A549 (cell line): ENCODE measurements around the gene KIAA1755.
"Not testable (repeated sequence)": the region's sequence is repeated elsewhere in the genome, so short reads cannot be mapped to it uniquely, and the experiment has no call there.

Source experiments
- KDM5A ChIP-seq: fragments of 200-600 bp; sonication (generic); IDR thresholded peaks from 2 replicates; pipeline ENCODE4 v1.6.1; 2016; ENCODE audit warnings: antibody characterized with exemption, mild to moderate bottlenecking
- TF ChIP-seq, protein P1 (sequence below): IDR thresholded peaks from 2 replicates; pipeline ENCODE4 v1.6.1; 2012

DNA sequence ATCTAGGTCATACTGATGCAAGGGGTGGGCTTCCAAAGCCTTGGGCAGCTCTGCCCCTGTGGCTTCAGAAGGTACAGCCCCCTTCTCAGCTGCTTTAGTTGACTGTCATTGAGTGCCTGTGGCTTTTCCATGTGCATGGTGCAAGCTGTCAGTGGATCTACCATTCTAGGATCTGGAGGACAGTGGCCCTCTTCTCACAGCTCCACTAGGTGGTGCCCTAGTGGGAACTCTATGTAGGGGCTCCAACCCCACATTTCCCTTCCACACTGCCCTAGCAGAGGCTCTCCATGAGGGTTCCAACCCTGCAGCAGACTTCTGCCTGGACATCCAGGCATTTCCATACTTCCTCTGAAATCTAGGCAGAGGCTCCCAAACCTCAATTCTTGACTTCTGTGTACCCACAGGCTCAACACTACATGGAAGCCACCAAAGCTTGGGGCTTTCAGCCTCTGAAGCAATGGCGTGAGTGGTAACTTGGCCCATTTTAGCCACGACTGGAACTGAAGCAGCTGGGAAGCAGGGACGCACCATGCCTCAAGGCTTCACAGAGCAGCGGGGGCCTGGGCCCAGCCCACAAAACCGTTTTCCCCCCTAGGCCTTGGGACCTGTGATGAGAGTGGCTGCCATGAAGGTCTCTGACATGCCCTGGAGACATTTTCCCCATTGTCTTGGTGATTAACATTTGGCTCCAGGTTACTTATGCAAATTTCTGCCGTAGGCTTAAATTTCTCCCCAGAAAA, 20.8 kb upstream of the KIAA1755 start:
- TF ChIP-seq, protein P1, sequence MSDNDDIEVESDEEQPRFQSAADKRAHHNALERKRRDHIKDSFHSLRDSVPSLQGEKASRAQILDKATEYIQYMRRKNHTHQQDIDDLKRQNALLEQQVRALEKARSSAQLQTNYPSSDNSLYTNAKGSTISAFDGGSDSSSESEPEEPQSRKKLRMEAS = not testable (repeated sequence)
- not testable (repeated sequence) for TF ChIP-seq KDM5A
